ENCODE measurements around the gene CXCL1.

DNA sequence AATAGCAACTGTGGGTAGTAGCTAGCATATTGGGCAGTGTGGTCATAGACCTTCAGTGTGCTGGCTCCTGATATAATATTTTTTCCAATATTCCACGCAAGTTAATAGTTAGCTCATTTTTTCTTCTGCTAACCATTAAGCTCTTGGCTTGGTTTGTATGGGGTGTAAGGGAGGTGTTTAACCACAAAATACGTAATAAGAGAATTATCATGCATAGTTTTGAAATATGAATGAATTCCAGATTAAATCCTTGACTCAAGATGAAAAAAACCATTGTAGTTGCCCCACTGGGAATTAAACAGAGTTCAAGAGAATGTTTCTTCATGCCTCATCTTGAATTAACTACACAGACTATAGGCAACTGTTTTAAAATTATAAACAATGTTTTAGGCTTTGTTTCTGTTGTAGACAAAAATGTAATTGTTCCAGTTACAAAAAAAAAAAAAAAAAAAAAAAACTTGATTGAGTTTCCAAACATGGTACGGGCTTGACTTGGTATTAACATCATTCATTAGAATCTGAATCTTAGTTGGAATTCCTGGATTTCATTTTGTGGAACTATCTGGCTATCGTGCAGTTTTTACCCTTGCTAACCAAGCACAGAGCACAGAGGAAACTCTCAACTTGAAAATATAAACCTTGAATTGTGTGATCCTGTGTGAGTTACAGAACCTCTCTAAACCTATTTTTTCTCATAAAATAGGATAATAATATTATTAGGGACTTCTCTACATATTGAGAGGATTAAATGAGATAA is 28.4 kb downstream of the CXCL1 start:
- TF ChIP-seq, protein P1, sequence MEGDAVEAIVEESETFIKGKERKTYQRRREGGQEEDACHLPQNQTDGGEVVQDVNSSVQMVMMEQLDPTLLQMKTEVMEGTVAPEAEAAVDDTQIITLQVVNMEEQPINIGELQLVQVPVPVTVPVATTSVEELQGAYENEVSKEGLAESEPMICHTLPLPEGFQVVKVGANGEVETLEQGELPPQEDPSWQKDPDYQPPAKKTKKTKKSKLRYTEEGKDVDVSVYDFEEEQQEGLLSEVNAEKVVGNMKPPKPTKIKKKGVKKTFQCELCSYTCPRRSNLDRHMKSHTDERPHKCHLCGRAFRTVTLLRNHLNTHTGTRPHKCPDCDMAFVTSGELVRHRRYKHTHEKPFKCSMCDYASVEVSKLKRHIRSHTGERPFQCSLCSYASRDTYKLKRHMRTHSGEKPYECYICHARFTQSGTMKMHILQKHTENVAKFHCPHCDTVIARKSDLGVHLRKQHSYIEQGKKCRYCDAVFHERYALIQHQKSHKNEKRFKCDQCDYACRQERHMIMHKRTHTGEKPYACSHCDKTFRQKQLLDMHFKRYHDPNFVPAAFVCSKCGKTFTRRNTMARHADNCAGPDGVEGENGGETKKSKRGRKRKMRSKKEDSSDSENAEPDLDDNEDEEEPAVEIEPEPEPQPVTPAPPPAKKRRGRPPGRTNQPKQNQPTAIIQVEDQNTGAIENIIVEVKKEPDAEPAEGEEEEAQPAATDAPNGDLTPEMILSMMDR (IDR thresholded peaks at IDR 0.05; ENCODE audit: low read length): no peak
- no peak for TF ChIP-seq EZH2phosphoT487 (IDR thresholded peaks at IDR 0.05; ENCODE audit: low read length)
- TF ChIP-seq EZH2 (optimal IDR thresholded peaks at IDR 0.05; ENCODE audit: low read depth, low read length): no peak
